Right ventricle myocardium superior (tissue), 1 donor: ENCODE results near the gene SLC35A5. TPM values are rescaled to one million over a fixed set of nuclear protein-coding genes. Genes with fewer than 3 reads are reported as not detected.

ENCODE experiments used
- total RNA-seq: library from RNA; stranded (reverse); fragmentation: NEBNext Ultra II Directional; extraction: Animal tissue kit (Norgen Biotek cat#: 25700); gene quantifications from one replicate; pipeline ENCODE4 v1.2.1, GENCODE V29; 2021
- donor health status: DM: no; HTN: yes; CAD: no; lungs with severe emphysema.

The SLC35A5 gene
- total RNA-seq, 1 donor from 2014 or later = 13.7 TPM

Other genes with a start within 250 kb of the SLC35A5 start
- 0.91 TPM for gene CD200, start 228.9 kb upstream of the SLC35A5 start, total RNA-seq
- gene BTLA, start 62.6 kb upstream of the SLC35A5 start, total RNA-seq = not detected
- gene ATG3, start 83 bp upstream of the SLC35A5 start, total RNA-seq = 37.6 TPM
- gene CCDC80, start 79.1 kb downstream of the SLC35A5 start, total RNA-seq = 54.0 TPM